CD4-positive, alpha-beta memory T cell (primary cell): ENCODE data around the gene NAA25. TPM values are rescaled to one million over a fixed set of nuclear protein-coding genes. Genes with fewer than 3 reads are reported as not detected.
A peak's percentile ranks its signal among the peaks of the same experiment; 100 is the strongest.
"Not testable (repeated sequence)": the region's sequence is repeated elsewhere in the genome, so short reads cannot be mapped to it uniquely, and the experiment has no call there.

Experiments used
- CTCF ChIA-PET: fragments of 350-600 bp; sonication (Branson Sonifier 250); formaldehyde crosslinking; loops from one replicate; lab custom pipeline; 2021; ENCODE audit warnings: inconsistent platforms; ENCODE audit not compliant: partially characterized antibody; lab: Charles Lee
- POLR2A ChIA-PET: fragments of 350-600 bp; sonication (Branson Sonifier 250); formaldehyde crosslinking; loops from one replicate; lab custom pipeline; 2021; ENCODE audit not compliant: partially characterized antibody; lab: Charles Lee
- DNase-seq, 5 donors: peaks; one replicate each; pipeline versions ENCODE4 v3.0.0 to v3.0.0-alpha.2; 2020 to 2022; ENCODE audit warnings: mixed read lengths in 1 of 5
- H3K27ac ChIP-seq: one replicate; pipeline ENCODE4 v1.7.0; 2013; ENCODE audit warnings: low read depth, low read length
- H3K27me3 ChIP-seq: 2 replicates; pipeline ENCODE4 v1.7.0; 2013; ENCODE audit warnings: mild to moderate bottlenecking, low read length, moderate library complexity; ENCODE audit not compliant: insufficient read depth
- H3K36me3 ChIP-seq: 2 replicates; pipeline ENCODE4 v1.7.0; 2013; ENCODE audit warnings: mild to moderate bottlenecking, low read length, moderate library complexity; ENCODE audit not compliant: insufficient read depth
- H3K4me1 ChIP-seq: 2 replicates; pipeline ENCODE4 v1.7.0; 2013; ENCODE audit warnings: mild to moderate bottlenecking, low read length, moderate library complexity; ENCODE audit not compliant: insufficient read depth
- H3K4me3 ChIP-seq, 2 donors: one replicate each; pipeline ENCODE4 v1.7.0; 2013; ENCODE audit warnings: low read length in 2 of 2, mild to moderate bottlenecking in 1 of 2
- H3K9me3 ChIP-seq, 2 donors: one replicate each; pipeline ENCODE4 v1.7.0; 2013; ENCODE audit warnings: low read length in 2 of 2, control low read depth in 1 of 2; ENCODE audit not compliant: control insufficient read depth in 1 of 2
- H3K27ac Mint-ChIP-seq, 7 donors: one replicate each; pipeline ENCODE4 v1.8.0; 2020 to 2021; ENCODE audit warnings: mixed read lengths in 7 of 7, mild to moderate bottlenecking in 6 of 7, inconsistent platforms in 3 of 7, moderate library complexity in 3 of 7
- H3K27me3 Mint-ChIP-seq, 2 donors: one replicate each; pipeline ENCODE4 v1.8.0; 2020 to 2021; ENCODE audit warnings: mixed read lengths in 2 of 2
- H3K36me3 Mint-ChIP-seq, 2 donors: one replicate each; pipeline ENCODE4 v1.8.0; 2020 to 2021; ENCODE audit warnings: mixed read lengths in 2 of 2, inconsistent platforms in 1 of 2, mild to moderate bottlenecking in 1 of 2
- H3K4me1 Mint-ChIP-seq, 4 donors: one replicate each; pipeline ENCODE4 v1.8.0; 2020 to 2021; ENCODE audit warnings: mixed read lengths in 4 of 4, mild to moderate bottlenecking in 1 of 4
- H3K4me3 Mint-ChIP-seq, 8 donors: one replicate each; pipeline ENCODE4 v1.8.0; 2020 to 2021; ENCODE audit warnings: mixed read lengths in 8 of 8, mild to moderate bottlenecking in 7 of 8, moderate library complexity in 6 of 8, inconsistent platforms in 3 of 8
- H3K9me3 Mint-ChIP-seq, 8 donors: one replicate each; pipeline ENCODE4 v1.8.0; 2020 to 2021; ENCODE audit warnings: mixed read lengths in 8 of 8, mild to moderate bottlenecking in 5 of 8, inconsistent platforms in 3 of 8, moderate library complexity in 1 of 8
- intact Hi-C: fragments of 100-400 bp; cut with micrococcal nuclease; formaldehyde crosslinking; loops from one replicate; pipeline ENCODE4 v1.15.1; 2023
- polyA plus RNA-seq, 2 donors: library from polyadenylated mRNA; unstranded; fragments of 300-500 nt; fragmentation: Illumina TruSeq; gene quantifications; one replicate each; pipeline ENCODE4 v1.2.3, GENCODE V29; 2021
- total RNA-seq, 2 experiments: library from RNA; stranded (reverse); gene quantifications; one replicate each; pipeline ENCODE4 v1.2.3, GENCODE V29; 2021

The NAA25 gene
- total and polyA plus RNA-seq, 4 experiments from 2014 or later = 8.5 to 35.3 (median 21.9) TPM

DNA sequence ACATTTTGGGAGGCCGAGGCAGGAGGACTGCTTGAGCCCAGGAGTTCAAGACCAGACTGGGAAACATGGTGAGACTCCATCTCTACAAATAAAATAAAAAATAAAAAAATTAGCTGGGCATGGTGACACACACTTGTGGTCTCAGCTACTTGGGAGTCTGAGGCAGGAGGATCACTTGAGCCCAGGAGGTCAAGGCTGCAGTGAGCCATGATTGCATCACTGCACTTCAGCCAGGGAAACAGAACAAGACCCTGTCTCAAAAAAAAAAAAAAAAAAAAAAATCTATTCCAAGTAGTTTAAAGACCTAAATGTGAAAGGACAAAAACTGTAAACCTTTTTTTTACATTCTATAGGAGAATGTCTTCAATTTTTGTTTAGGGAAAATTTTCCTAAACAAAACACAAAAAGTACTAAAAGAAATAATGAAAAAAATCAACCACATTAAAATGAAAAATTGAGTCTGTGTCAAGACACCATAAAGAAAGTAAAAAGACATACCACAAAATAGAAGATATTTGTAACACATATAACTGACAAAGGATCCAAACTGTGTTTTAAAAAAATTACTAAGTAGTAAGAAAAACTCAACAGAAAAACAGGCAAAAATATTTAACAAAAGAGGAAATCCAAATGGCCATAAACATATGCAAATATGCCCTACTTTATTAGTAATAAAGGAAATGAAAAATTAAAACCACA, 112.7 kb downstream of the NAA25 start:
- POLR2A ChIA-PET = interaction anchor here (1.1 to 9.3 kb wide), 5 partner anchors 10 to 130 kb away, joined by 4 to 344 read pairs (median 9); partner anchors contain the start of genes ERP29, TMEM116 and TRAFD1
- peak overlapping the region; percentile 22 to 88 (median 80) for H3K27ac Mint-ChIP-seq

DNA sequence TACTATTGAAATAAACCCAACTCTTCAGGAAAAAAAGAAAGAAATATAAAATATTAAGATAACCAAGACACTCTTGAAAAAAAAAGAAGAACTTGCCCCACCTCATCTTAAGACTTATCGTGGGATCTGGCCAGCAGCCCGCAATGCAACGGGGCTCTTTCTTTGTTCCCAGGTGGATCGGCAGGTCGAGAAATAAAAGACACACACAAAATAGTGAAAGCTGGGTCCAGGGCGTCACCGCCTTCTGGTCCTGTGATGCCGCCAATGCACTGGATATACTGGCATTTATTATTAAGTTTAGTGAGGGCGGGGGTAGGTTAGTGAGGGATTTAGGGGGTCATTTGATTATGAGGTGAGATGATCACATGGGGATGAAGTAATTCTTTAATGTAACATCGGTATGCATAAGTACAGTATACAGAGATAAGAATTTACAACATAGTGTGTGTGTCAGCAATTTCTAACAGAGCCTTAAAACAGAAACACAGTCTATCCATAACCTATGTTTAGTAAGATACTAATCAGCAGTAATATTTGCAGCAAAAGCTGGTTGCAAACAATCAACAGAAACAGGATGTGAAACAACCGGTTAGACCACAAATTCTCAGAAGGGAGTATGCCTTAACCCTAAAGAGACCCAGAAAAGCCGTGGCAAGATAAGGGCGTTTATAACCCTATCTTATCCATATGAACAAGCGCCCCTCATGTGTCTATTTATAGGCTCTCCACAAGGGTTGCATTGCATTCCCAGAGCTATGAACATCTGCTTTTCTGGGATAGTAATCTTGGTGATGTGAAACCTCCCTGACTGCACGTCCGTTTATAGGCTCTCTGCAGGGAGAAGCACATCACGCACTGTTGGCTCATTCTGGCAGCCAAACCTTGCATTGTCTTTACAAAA, 114.1 kb downstream of the NAA25 start:
- DNase-seq = peak; percentile 54 to 71 (median 60)
- intact Hi-C loops = loop anchor here (1.0 kb wide), 1 partner anchor 19 kb away; the partner anchor contains the start of genes ERP29 and TMEM116
- peaks cover 11 to 20% of the 10 kb centered on the region in 2 donors for H3K36me3 Mint-ChIP-seq
- H3K4me1 ChIP-seq = peaks cover 85% of the 10 kb centered on the region
- ChIA-PET CTCF (interaction anchor here (1.2 to 4.0 kb wide), 6 partner anchors 8 to 136 kb away, joined by 4 to 49 read pairs (median 6); partner anchors contain the start of genes ERP29 and TMEM116), POLR2A (interaction anchor here (0.6 to 9.3 kb wide), 21 partner anchors 8 to 153 kb away, joined by 3 to 344 read pairs (median 4); partner anchors contain the start of genes ERP29, MAPKAPK5, TMEM116 and TRAFD1)
- H3K27ac Mint-ChIP-seq = peak overlapping the region; percentile 80 to 97 (median 92)
- H3K9me3 ChIP-seq, H3K27me3 ChIP-seq, H3K9me3 Mint-ChIP-seq, H3K27me3 Mint-ChIP-seq, H3K36me3 ChIP-seq: not testable (repeated sequence)
- H3K4me1 Mint-ChIP-seq = peaks cover 50 to 89% (median 68%) of the 10 kb centered on the region in 4 donors
- peak overlapping the region; percentile 52 for H3K27ac ChIP-seq
- H3K4me3 Mint-ChIP-seq = peak overlapping the region; percentile 87 to 96 (median 92)
- H3K4me3 ChIP-seq = peak overlapping the region; percentile 54 to 55

More for the DNA sequence above, 112.7 kb downstream of the NAA25 start:
- DNase-seq = no peak
- H3K36me3 ChIP-seq = no peaks in the 10 kb centered on the region
- no peaks in the 10 kb centered on the region for H3K9me3 Mint-ChIP-seq
- H3K4me1 ChIP-seq = peaks cover 90% of the 10 kb centered on the region
- H3K4me1 Mint-ChIP-seq = peaks cover 53 to 91% (median 72%) of the 10 kb centered on the region in 4 donors
- CTCF ChIA-PET = interaction anchor here (1.3 to 4.0 kb wide), 3 partner anchors 17 to 135 kb away, joined by 3 to 49 read pairs (median 4); partner anchors contain the start of genes ERP29 and TMEM116
- no peaks in the 10 kb centered on the region for H3K9me3 ChIP-seq
- peaks cover 13 to 20% of the 10 kb centered on the region in 2 donors for H3K36me3 Mint-ChIP-seq
- H3K27ac ChIP-seq = peak overlapping the region; percentile 52
- no peaks in the 10 kb centered on the region for H3K27me3 Mint-ChIP-seq
- H3K27me3 ChIP-seq = no peaks in the 10 kb centered on the region
- no peak overlapping the region for H3K4me3 ChIP-seq
- intact Hi-C loops = no loop called here
- peak overlapping the region; percentile 6 to 96 (median 79) for H3K4me3 Mint-ChIP-seq

DNA sequence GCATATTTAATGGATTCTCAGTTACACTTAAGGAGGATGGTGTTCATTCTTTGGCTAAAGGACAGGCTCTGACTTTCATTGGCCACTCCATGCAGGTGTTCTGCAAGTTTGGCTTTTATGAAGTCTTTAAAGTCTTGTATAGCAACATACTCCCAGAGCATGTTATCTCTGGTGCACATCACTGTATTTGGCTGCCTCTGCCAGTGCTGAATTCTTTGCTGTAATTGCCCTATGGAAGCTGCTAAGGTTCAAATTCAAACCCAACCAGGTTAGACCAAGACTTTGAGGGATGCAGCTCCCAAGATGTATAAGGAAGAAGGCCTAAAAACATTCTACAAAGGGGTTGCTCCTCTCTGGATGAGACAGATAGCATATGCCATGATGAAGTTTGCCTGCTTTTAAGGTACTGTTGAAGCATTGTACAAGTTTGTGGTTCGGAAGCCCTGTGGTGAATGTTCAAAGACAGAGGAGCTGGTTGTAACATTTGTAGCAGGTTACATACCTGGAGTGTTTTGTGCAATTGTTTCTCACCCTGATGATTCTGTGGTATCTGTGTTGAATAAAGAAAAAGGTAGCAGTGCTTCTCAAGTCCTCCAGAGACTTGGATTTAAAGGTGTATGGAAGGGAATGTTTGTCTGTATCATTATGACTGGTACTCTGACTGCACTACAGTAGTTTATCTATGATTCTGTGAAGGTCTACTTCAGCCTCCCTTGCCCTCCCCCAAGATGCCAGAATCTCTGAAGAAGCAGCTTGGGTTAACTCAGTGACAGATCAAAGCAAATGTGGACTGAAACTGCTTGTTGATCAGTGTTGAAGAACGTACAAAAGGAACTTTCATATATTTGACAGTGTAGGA, 115.1 kb downstream of the NAA25 start:
- DNase-seq = peak; percentile 63 to 71 (median 67)
- peaks cover 50 to 88% (median 66%) of the 10 kb centered on the region in 4 donors for H3K4me1 Mint-ChIP-seq

DNA sequence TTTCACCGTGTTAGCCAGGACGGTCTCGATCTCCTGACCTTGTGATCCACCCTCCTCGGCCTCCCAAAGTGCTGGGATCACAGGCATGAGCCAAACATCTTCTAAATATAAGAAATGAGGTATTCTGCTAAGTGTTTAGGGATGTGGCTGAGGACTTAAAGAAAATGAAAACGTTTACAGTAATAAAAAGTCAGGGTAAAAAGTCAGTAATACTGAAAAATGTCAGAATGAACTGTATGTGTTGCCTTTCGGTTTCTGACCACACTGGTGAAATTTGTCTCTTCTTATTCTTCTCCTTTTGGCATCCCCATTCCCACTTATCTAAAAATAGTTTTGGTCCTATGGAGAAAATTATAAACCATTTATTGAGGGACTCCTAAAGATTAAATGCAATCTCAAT, 116.1 kb downstream of the NAA25 start:
- Histone ChIP-seq H3K4me1 (peaks cover 73% of the 10 kb centered on the region), H3K27me3 (no peaks in the 10 kb centered on the region), H3K9me3 (no peaks in the 10 kb centered on the region), H3K36me3 (peaks cover 5% of the 10 kb centered on the region), H3K27ac (peak overlapping the region; percentile 52), H3K4me3 (no peak overlapping the region)
- H3K27me3 Mint-ChIP-seq = no peaks in the 10 kb centered on the region
- H3K4me3 Mint-ChIP-seq = peak overlapping the region in 7 of 8 donors; percentile 74 to 96 (median 92)
- peaks cover 47 to 84% (median 66%) of the 10 kb centered on the region in 4 donors for H3K4me1 Mint-ChIP-seq
- peaks cover 19 to 27% of the 10 kb centered on the region in 2 donors for H3K36me3 Mint-ChIP-seq
- ChIA-PET POLR2A (interaction anchor here (1.4 to 9.3 kb wide), 6 partner anchors 9 to 138 kb away, joined by 5 to 344 read pairs (median 12); partner anchors contain the start of genes ERP29 and TMEM116), CTCF (interaction anchor here (1.8 to 4.0 kb wide), 3 partner anchors 10 to 49 kb away, joined by 5 to 49 read pairs (median 20); partner anchors contain the start of genes ERP29 and TMEM116)
- no peak for DNase-seq
- peak overlapping the region; percentile 46 to 96 (median 86) for H3K27ac Mint-ChIP-seq
- no peaks in the 10 kb centered on the region for H3K9me3 Mint-ChIP-seq
- intact Hi-C loops = no loop called here

More for the DNA sequence above, 115.1 kb downstream of the NAA25 start:
- H3K27me3 ChIP-seq = no peaks in the 10 kb centered on the region
- Mint-ChIP-seq H3K27ac (peak overlapping the region; percentile 80 to 97 (median 92)), H3K4me3 (peak overlapping the region; percentile 87 to 96 (median 92)), H3K9me3 (no peaks in the 10 kb centered on the region), H3K27me3 (no peaks in the 10 kb centered on the region), H3K36me3 (peaks cover 13 to 23% of the 10 kb centered on the region in 2 donors)
- H3K4me3 ChIP-seq = peak overlapping the region in 1 of 2 donors; percentile 55
- H3K9me3 ChIP-seq = no peaks in the 10 kb centered on the region
- H3K4me1 ChIP-seq = peaks cover 83% of the 10 kb centered on the region
- peak overlapping the region; percentile 52 for H3K27ac ChIP-seq
- peaks cover 5% of the 10 kb centered on the region for H3K36me3 ChIP-seq
- ChIA-PET CTCF (interaction anchor here (0.9 to 4.0 kb wide), 5 partner anchors 9 to 50 kb away, joined by 3 to 49 read pairs (median 6); partner anchors contain the start of genes ERP29 and TMEM116), POLR2A (interaction anchor here (0.8 to 9.3 kb wide), 20 partner anchors 9 to 152 kb away, joined by 3 to 344 read pairs (median 4); partner anchors contain the start of genes ERP29, MAPKAPK5, TMEM116 and TRAFD1)
- intact Hi-C loops = loop anchor here (1.0 kb wide), 3 partner anchors 8 to 48 kb away; partner anchors contain the start of genes ERP29 and TMEM116

DNA sequence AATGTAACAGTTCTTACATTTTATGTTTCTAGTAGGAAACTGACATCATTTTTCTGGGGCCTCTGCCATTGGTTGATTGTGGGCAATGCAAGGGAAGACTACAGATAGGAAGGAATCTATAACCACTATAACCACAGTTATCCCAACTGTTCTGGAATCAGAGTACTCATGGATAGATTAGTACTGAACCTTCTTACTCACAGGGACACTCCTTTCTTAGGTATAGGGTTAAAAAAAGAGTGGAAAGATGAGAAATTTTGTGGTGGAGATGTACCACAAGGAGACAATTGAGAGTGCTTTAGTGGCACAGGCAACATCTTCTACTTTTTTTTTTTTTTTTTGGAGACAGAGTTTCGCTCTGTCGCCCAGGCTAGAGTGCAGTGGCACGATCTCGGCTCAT, 116.6 kb downstream of the NAA25 start:
- intact Hi-C loops = no loop called here
- H3K4me3 ChIP-seq = no peak overlapping the region

More for the DNA sequence above, 116.6 kb downstream of the NAA25 start:
- Histone ChIP-seq H3K27me3 (no peaks in the 10 kb centered on the region), H3K4me1 (peaks cover 67% of the 10 kb centered on the region), H3K9me3 (no peaks in the 10 kb centered on the region), H3K36me3 (peaks cover 5% of the 10 kb centered on the region), H3K27ac (peak overlapping the region; percentile 52)
- Mint-ChIP-seq H3K36me3 (peaks cover 19 to 27% of the 10 kb centered on the region in 2 donors), H3K27me3 (no peaks in the 10 kb centered on the region), H3K4me3 (peak overlapping the region; percentile 22 to 96 (median 62)), H3K27ac (peak overlapping the region; percentile 80 to 96 (median 91)), H3K4me1 (peaks cover 44 to 80% (median 63%) of the 10 kb centered on the region in 4 donors), H3K9me3 (no peaks in the 10 kb centered on the region)
- ChIA-PET POLR2A (interaction anchor here (0.9 to 9.3 kb wide), 4 partner anchors 11 to 41 kb away, joined by 4 to 344 read pairs (median 32); partner anchors contain the start of genes ERP29 and TMEM116), CTCF (interaction anchor here (0.8 to 3.5 kb wide), 5 partner anchors 10 to 47 kb away, joined by 3 to 20 read pairs (median 4); partner anchors contain the start of genes ERP29 and TMEM116)
- no peak for DNase-seq
